ENCODE results near the gene MRAP.

- no peak for TF ChIP-seq YY1 (IDR thresholded peaks at IDR 0.05; ENCODE audit: borderline replicate concordance in 1 of 3, control insufficient read depth in 1 of 3, extremely low read depth in 1 of 3, insufficient read depth in 3 of 3, insufficient read length in 1 of 3, insufficient replicate concordance in 2 of 3, low read depth in 1 of 3, low read length in 2 of 3)
- TF ChIP-seq SRF (CRISPR knock-in tag; IDR thresholded peaks at IDR 0.05), result no peak
Measured at GRCh38 chr21:32332463-32332951, 33.9 kb downstream of the MRAP start.

All from K562 (cell line).